ENCODE measurements around the gene CRHBP. TPM values are rescaled to one million over a fixed set of nuclear protein-coding genes. Genes with fewer than 3 reads are reported as not detected.
"Not testable (repeated sequence)": the region's sequence is repeated elsewhere in the genome, so short reads cannot be mapped to it uniquely, and the experiment has no call there.

CRHBP gene
- total RNA-seq, 1 donor from 2014 or later: not detected

GRCh38 chr5:76958991-76959767, 6.3 kb downstream of the CRHBP start:
- intact Hi-C loops (cut with micrococcal nuclease): no loop called here

- intact Hi-C loops (cut with micrococcal nuclease): no loop called here
Observed at GRCh38 chr5:76960004-76960625, 7.3 kb downstream of the CRHBP start.

- intact Hi-C loops (cut with micrococcal nuclease): no loop called here
Observed at GRCh38 chr5:76964060-76964459, 11.2 kb downstream of the CRHBP start.

GRCh38 chr5:76971511-76971910, 18.7 kb downstream of the CRHBP start:
- intact Hi-C loops (cut with micrococcal nuclease): no loop called here

GRCh38 chr5:76972689-76973088, 19.8 kb downstream of the CRHBP start:
- intact Hi-C loops (cut with micrococcal nuclease): no loop called here

- intact Hi-C loops (cut with micrococcal nuclease): no loop called here
Observed at GRCh38 chr5:76974785-76975184, 21.9 kb downstream of the CRHBP start.

- intact Hi-C loops (cut with micrococcal nuclease): no loop called here
Observed at GRCh38 chr5:76978869-76979268, 26.0 kb downstream of the CRHBP start.

- intact Hi-C loops (cut with micrococcal nuclease): no loop called here
Observed at GRCh38 chr5:76980518-76981144, 27.8 kb downstream of the CRHBP start.

GRCh38 chr5:76982450-76982849, 29.6 kb downstream of the CRHBP start:
- intact Hi-C loops (cut with micrococcal nuclease): no loop called here

- intact Hi-C loops (cut with micrococcal nuclease): no loop called here
Observed at GRCh38 chr5:76983468-76983867, 30.6 kb downstream of the CRHBP start.

- intact Hi-C loops (cut with micrococcal nuclease): no loop called here
Observed at GRCh38 chr5:76986825-76987526, 34.1 kb downstream of the CRHBP start.

GRCh38 chr5:76990899-76991459, 38.1 kb downstream of the CRHBP start:
- intact Hi-C loops (cut with micrococcal nuclease): no loop called here

GRCh38 chr5:76993436-76993835, 40.6 kb downstream of the CRHBP start:
- intact Hi-C loops (cut with micrococcal nuclease): not testable (repeated sequence)

- intact Hi-C loops (cut with micrococcal nuclease): no loop called here
Observed at GRCh38 chr5:76994337-76994736, 41.5 kb downstream of the CRHBP start.

GRCh38 chr5:76998251-76998650, 45.4 kb downstream of the CRHBP start:
- intact Hi-C loops (cut with micrococcal nuclease): not testable (repeated sequence)

GRCh38 chr5:76999451-76999850, 46.6 kb downstream of the CRHBP start:
- intact Hi-C loops (cut with micrococcal nuclease): no loop called here

GRCh38 chr5:77003246-77003645, 50.4 kb downstream of the CRHBP start:
- intact Hi-C loops (cut with micrococcal nuclease): no loop called here

GRCh38 chr5:77006124-77006523, 53.3 kb downstream of the CRHBP start:
- intact Hi-C loops (cut with micrococcal nuclease): no loop called here

- intact Hi-C loops (cut with micrococcal nuclease): no loop called here
Observed at GRCh38 chr5:77008413-77008812, 55.6 kb downstream of the CRHBP start.

- intact Hi-C loops (cut with micrococcal nuclease): loop anchor here (10.0 kb wide), 1 partner anchor 295 kb away; the partner anchor contains the start of gene F2R
Observed at GRCh38 chr5:77010243-77010642, 57.4 kb downstream of the CRHBP start.

- intact Hi-C loops (cut with micrococcal nuclease): loop anchor here (10.0 kb wide), 1 partner anchor 297 kb away; the partner anchor contains the start of gene F2R
Observed at GRCh38 chr5:77011498-77011897, 58.7 kb downstream of the CRHBP start.

Data from T-helper 2 cell treated with Interferon-gamma antibody and Interleukin-4, amounts not matched to agents 100 ng/mL and 5 ng/mL, for 36 hours (primary cell).